Upper lobe of left lung (tissue), 6 donors: ENCODE measurements around the gene ZNF513. TPM values are rescaled to one million over a fixed set of nuclear protein-coding genes. Genes with fewer than 3 reads are reported as not detected.
"Not testable (repeated sequence)": the region's sequence is repeated elsewhere in the genome, so short reads cannot be mapped to it uniquely, and the experiment has no call there.

Experiments
- ATAC-seq, 2 donors: fragments of 200-7000 bp; cut with Tn5 transposase; one replicate each; pipeline ENCODE4 v1.9.1; 2022; ENCODE audit warnings: mild to moderate bottlenecking in 2 of 2, moderate library complexity in 2 of 2; ENCODE audit not compliant: low FRiP score in 2 of 2
- DNase-seq, 2 donors: peaks; one replicate each; pipeline ENCODE4 v3.0.0-alpha.2; 2019 to 2020
- H3K27ac ChIP-seq, 4 donors: fragments of 200-600 bp; sonication (generic); one replicate each; pipeline ENCODE4 v1.5.1; 2016 to 2019
- H3K27me3 ChIP-seq, 4 donors: fragments of 200-600 bp; sonication (generic); one replicate each; pipeline ENCODE4 v1.5.1; 2017 to 2019
- H3K36me3 ChIP-seq, 4 donors: fragments of 200-600 bp; sonication (generic); one replicate each; pipeline ENCODE4 v1.5.1; 2016 to 2019
- H3K4me1 ChIP-seq, 4 donors: fragments of 200-600 bp; sonication (generic); one replicate each; pipeline ENCODE4 v1.5.1; 2018 to 2019
- H3K4me3 ChIP-seq, 4 donors: fragments of 200-600 bp; sonication (generic); one replicate each; pipeline ENCODE4 v1.5.1; 2017 to 2019; ENCODE audit warnings: mild to moderate bottlenecking in 2 of 4, moderate library complexity in 1 of 4
- H3K9me3 ChIP-seq, 4 donors: fragments of 200-600 bp; sonication (generic); one replicate each; pipeline ENCODE4 v1.5.1; 2018 to 2019
- CTCF ChIP-seq, 6 experiments: fragments of 450-650 bp in 4 of 6; fragments of 200-600 bp in 2 of 6; sonication (generic) in 2 of 6; IDR thresholded peaks; one replicate each; pipeline ENCODE4 v1.5.1; 2016 to 2019; ENCODE audit warnings: antibody characterized with exemption in 6 of 6
- EP300 ChIP-seq, 4 donors: sonication (generic); formaldehyde crosslinking; IDR thresholded peaks; one replicate each; pipeline ENCODE4 v1.5.1; 2017; ENCODE audit warnings: antibody characterized with exemption in 4 of 4, control low read depth in 2 of 4
- POLR2A ChIP-seq, 4 donors: fragments of 450-650 bp; IDR thresholded peaks; one replicate each; pipeline ENCODE4 v1.5.1; 2016 to 2017; ENCODE audit warnings: antibody characterized with exemption in 4 of 4, mild to moderate bottlenecking in 2 of 4
- POLR2AphosphoS5 ChIP-seq, 2 donors: sonication (generic); formaldehyde crosslinking; IDR thresholded peaks; one replicate each; pipeline ENCODE4 v1.5.1; 2017; ENCODE audit warnings: antibody characterized with exemption in 2 of 2
- WGBS, 2 donors: methylation state at CpG; one replicate each; pipeline ENCODE4 v1.1.5; 2017 to 2018; 5-methylcytosine and 5-hydroxymethylcytosine counted together
- total RNA-seq, 6 donors: library from RNA; depleted of rRNA in 4 of 6; stranded (reverse); fragments of >200 nt in 4 of 6; gene quantifications; one replicate each; pipeline versions ENCODE4 v1.1.0 to v1.2.1, GENCODE V29; 2016 to 2021
- donor health status: DM: no; HTN: no; CAD: no; lungs with moderate emphysema.
- donor health status: DM: no; HTN: yes; CAD: no; lungs with severe emphysema.

Gene ZNF513
- total RNA-seq, 6 donors from 2014 or later: 9.3 to 31.4 (median 18.0) TPM

GRCh38 chr2:27354597-27354927 is 26.0 kb downstream of the ZNF513 start:
- no peak for DNase-seq
- WGBS, 2 donors: 94 to 95% methylated on average over 7 of the region's 7 CpGs
- H3K4me1 ChIP-seq: peaks cover 32 to 45% (median 35%) of the 10 kb centered on the region in 4 donors
- H3K9me3 ChIP-seq: no peaks in the 10 kb centered on the region
- H3K27me3 ChIP-seq: no peaks in the 10 kb centered on the region
- H3K4me3 ChIP-seq: no peak overlapping the region
- H3K27ac ChIP-seq: no peak overlapping the region
- ATAC-seq: no peak
- H3K36me3 ChIP-seq: peaks cover 0 to 7% (median 0%) of the 10 kb centered on the region in 4 donors
- TF ChIP-seq POLR2AphosphoS5 (IDR thresholded peaks at IDR 0.05): no peak
- no peak for TF ChIP-seq EP300 (IDR thresholded peaks at IDR 0.05)
- TF ChIP-seq CTCF (IDR thresholded peaks at IDR 0.05): no peak
- TF ChIP-seq POLR2A (IDR thresholded peaks at IDR 0.05): no peak

- Histone ChIP-seq H3K27me3 (no peaks in the 10 kb centered on the region), H3K9me3 (no peaks in the 10 kb centered on the region), H3K4me3 (no peak overlapping the region), H3K27ac (no peak overlapping the region), H3K4me1 (peaks cover 32 to 45% (median 35%) of the 10 kb centered on the region in 4 donors), H3K36me3 (peaks cover 0 to 7% (median 0%) of the 10 kb centered on the region in 4 donors)
- ATAC-seq (no peak), DNase-seq (no peak)
- 72 to 75% methylated on average over 7 of the region's 7 CpGs for WGBS, 2 donors
- no peak for TF ChIP-seq CTCF (IDR thresholded peaks at IDR 0.05)
- TF ChIP-seq POLR2A (IDR thresholded peaks at IDR 0.05): no peak
- TF ChIP-seq EP300 (IDR thresholded peaks at IDR 0.05): no peak
- TF ChIP-seq POLR2AphosphoS5 (IDR thresholded peaks at IDR 0.05): no peak
Observed at GRCh38 chr2:27353762-27354596, 26.6 kb downstream of the ZNF513 start.

- H3K4me1 ChIP-seq: peaks cover 31 to 44% (median 34%) of the 10 kb centered on the region in 4 donors
- WGBS, 2 donors: 98% methylated on average over 5 of the region's 5 CpGs
- H3K27ac ChIP-seq, H3K27me3 ChIP-seq, H3K9me3 ChIP-seq, ATAC-seq, DNase-seq, H3K4me3 ChIP-seq, H3K36me3 ChIP-seq: not testable (repeated sequence)
Observed at GRCh38 chr2:27353386-27353761, 27.2 kb downstream of the ZNF513 start.

- TF ChIP-seq POLR2AphosphoS5 (IDR thresholded peaks at IDR 0.05): no peak
- no peak for TF ChIP-seq EP300 (IDR thresholded peaks at IDR 0.05)
- TF ChIP-seq CTCF (IDR thresholded peaks at IDR 0.05): no peak
- no peak for TF ChIP-seq POLR2A (IDR thresholded peaks at IDR 0.05)
Observed at GRCh38 chr2:27351802-27352598, 28.5 kb downstream of the ZNF513 start.

GRCh38 chr2:27350106-27350693 is 30.3 kb downstream of the ZNF513 start:
- ATAC-seq (no peak), DNase-seq (no peak)
- TF ChIP-seq POLR2AphosphoS5 (IDR thresholded peaks at IDR 0.05) (no peak), POLR2A (IDR thresholded peaks at IDR 0.05) (no peak), EP300 (IDR thresholded peaks at IDR 0.05) (no peak)
- no peak overlapping the region for H3K27ac ChIP-seq
- H3K4me3 ChIP-seq: no peak overlapping the region
- H3K27me3 ChIP-seq: no peaks in the 10 kb centered on the region
- H3K4me1 ChIP-seq: peaks cover 15 to 29% (median 18%) of the 10 kb centered on the region in 4 donors
- H3K9me3 ChIP-seq: no peaks in the 10 kb centered on the region
- 87 to 88% methylated on average over 7 of the region's 7 CpGs for WGBS, 2 donors
- peaks cover 0 to 7% (median 2%) of the 10 kb centered on the region in 4 donors for H3K36me3 ChIP-seq

More at GRCh38 chr2:27351802-27352598, 28.5 kb downstream of the ZNF513 start:
- Histone ChIP-seq H3K27me3 (no peaks in the 10 kb centered on the region), H3K27ac (no peak overlapping the region), H3K36me3 (peaks cover 0 to 7% (median 2%) of the 10 kb centered on the region in 4 donors), H3K9me3 (no peaks in the 10 kb centered on the region), H3K4me1 (peaks cover 20 to 38% (median 24%) of the 10 kb centered on the region in 4 donors), H3K4me3 (no peak overlapping the region)
- WGBS, 2 donors: 83 to 88% methylated on average over 6 of the region's 6 CpGs
- no peak for ATAC-seq
- DNase-seq: no peak
